Keratinocyte (primary cell): ENCODE measurements around the gene PKP2.

Source experiments
- EZH2 ChIP-seq: IDR thresholded peaks from one replicate; pipeline ENCODE4 v1.6.1; 2012; ENCODE audit warnings: inconsistent platforms, mild to moderate bottlenecking, low read length, moderate library complexity
- TF ChIP-seq, protein P1 (sequence below), 3 experiments: IDR thresholded peaks in 1 of 3; conservative IDR thresholded peaks in 1 of 3; optimal IDR thresholded peaks in 1 of 3; 2 replicates in 2 of 3; 3 replicates in 1 of 3; pipeline versions ENCODE3 to v1.5.1; 2011; ENCODE audit warnings: low read length in 3 of 3, mild to moderate bottlenecking in 3 of 3, moderate library complexity in 2 of 3, control low read depth in 1 of 3, inconsistent platforms in 1 of 3; ENCODE audit not compliant: insufficient read depth in 2 of 3; ENCODE audit errors: extremely low read depth in 1 of 3

DNA sequence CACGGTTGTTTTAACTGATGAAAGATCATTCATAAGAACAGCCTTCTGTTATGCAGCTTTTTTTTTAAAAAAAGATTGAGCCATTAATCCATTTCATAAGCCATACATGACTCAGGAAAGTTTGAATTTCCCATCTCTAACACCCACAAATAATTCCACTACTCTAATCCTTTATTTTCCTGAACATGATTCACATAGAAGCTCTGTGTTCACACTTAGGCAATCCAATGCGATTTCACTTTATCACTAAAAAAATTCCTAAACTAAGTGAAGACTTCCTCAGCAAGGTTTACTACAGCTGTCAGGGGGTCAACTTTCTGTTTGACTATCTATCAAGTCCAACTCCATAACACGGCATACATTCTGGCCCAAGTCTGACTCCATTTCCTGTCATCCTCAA, 25.9 kb downstream of the PKP2 start:
- TF ChIP-seq, protein P1, sequence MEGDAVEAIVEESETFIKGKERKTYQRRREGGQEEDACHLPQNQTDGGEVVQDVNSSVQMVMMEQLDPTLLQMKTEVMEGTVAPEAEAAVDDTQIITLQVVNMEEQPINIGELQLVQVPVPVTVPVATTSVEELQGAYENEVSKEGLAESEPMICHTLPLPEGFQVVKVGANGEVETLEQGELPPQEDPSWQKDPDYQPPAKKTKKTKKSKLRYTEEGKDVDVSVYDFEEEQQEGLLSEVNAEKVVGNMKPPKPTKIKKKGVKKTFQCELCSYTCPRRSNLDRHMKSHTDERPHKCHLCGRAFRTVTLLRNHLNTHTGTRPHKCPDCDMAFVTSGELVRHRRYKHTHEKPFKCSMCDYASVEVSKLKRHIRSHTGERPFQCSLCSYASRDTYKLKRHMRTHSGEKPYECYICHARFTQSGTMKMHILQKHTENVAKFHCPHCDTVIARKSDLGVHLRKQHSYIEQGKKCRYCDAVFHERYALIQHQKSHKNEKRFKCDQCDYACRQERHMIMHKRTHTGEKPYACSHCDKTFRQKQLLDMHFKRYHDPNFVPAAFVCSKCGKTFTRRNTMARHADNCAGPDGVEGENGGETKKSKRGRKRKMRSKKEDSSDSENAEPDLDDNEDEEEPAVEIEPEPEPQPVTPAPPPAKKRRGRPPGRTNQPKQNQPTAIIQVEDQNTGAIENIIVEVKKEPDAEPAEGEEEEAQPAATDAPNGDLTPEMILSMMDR (optimal IDR thresholded peaks at IDR 0.05 in 1 of 3, IDR thresholded peaks at IDR 0.05 in 1 of 3, conservative IDR thresholded peaks at IDR 0.05 in 1 of 3; ENCODE audit: extremely low read depth in 1 of 3, insufficient read depth in 2 of 3, low read length in 3 of 3), result no peak
- TF ChIP-seq EZH2, result no peak
